H1 (cell line): ENCODE results near the gene STK32C. TPM values are rescaled to one million over a fixed set of nuclear protein-coding genes. Genes with fewer than 3 reads are reported as not detected.

ENCODE experiments used
- CTCF ChIA-PET: fragments of 300-600 bp; sonication (Branson Sonifier 250); formaldehyde crosslinking; loops from one replicate; lab custom pipeline; 2021; ENCODE audit not compliant: partially characterized antibody; lab: Charles Lee
- POLR2A ChIA-PET: fragments of 300-600 bp; sonication (Branson Sonifier 250); formaldehyde crosslinking; loops from one replicate; lab custom pipeline; 2021; ENCODE audit warnings: inconsistent platforms; ENCODE audit not compliant: partially characterized antibody; lab: Charles Lee
- DNase-seq, 2 experiments: peaks; one replicate each; pipeline versions ENCODE4 v3.0.0 to v3.0.0-alpha.2; 2010 to 2022; ENCODE audit warnings: low spot score in 2 of 2, low read depth in 1 of 2, mixed read lengths in 1 of 2
- FAIRE-seq: peaks from 2 replicates; lab custom pipeline; 2011; peaks lifted over from hg19 to GRCh38; lab: Jason Lieb, UNC
- H2AFZ ChIP-seq: 2 replicates; pipeline ENCODE4 v1.8.1; 2012; ENCODE audit warnings: low read length, inconsistent platforms
- H2AK5ac ChIP-seq: 2 replicates; pipeline ENCODE4 v1.6.1; 2013; ENCODE audit warnings: low read depth, low read length
- H2BK120ac ChIP-seq: replicated peaks from 2 replicates; pipeline ENCODE3; 2013; ENCODE audit warnings: low read depth, low read length, inconsistent platforms
- H2BK12ac ChIP-seq: 2 replicates; pipeline ENCODE4 v1.6.1; 2013; ENCODE audit warnings: low read depth, low read length
- H2BK15ac ChIP-seq: 2 replicates; pipeline ENCODE4 v1.6.1; 2013; ENCODE audit warnings: low read length
- H2BK20ac ChIP-seq: 2 replicates; pipeline ENCODE4 v1.6.1; 2013; ENCODE audit warnings: low read length
- H2BK5ac ChIP-seq: 2 replicates; pipeline ENCODE4 v1.6.1; 2013; ENCODE audit warnings: low read depth, low read length
- H3K14ac ChIP-seq: 2 replicates; pipeline ENCODE4 v1.6.1; 2013; ENCODE audit warnings: inconsistent platforms; ENCODE audit not compliant: insufficient read length
- H3K18ac ChIP-seq: 2 replicates; pipeline ENCODE4 v1.6.1; 2013; ENCODE audit warnings: low read length; ENCODE audit errors: extremely low read depth
- H3K23ac ChIP-seq: 2 replicates; pipeline ENCODE4 v1.6.1; 2013; ENCODE audit warnings: inconsistent platforms; ENCODE audit not compliant: insufficient read length
- H3K23me2 ChIP-seq: 2 replicates; pipeline ENCODE4 v1.6.1; 2013; ENCODE audit warnings: low read depth, low read length
- H3K27ac ChIP-seq: 2 replicates; pipeline ENCODE4 v1.6.1; 2011; ENCODE audit warnings: low read depth, low read length, inconsistent platforms
- H3K27me3 ChIP-seq, 4 experiments: replicated peaks in 1 of 4; 1 replicate in 1 of 4; 2 replicates in 3 of 4; pipeline versions ENCODE4 v1.6.1 to v1.8.1; 2011 to 2013; ENCODE audit warnings: low read length in 3 of 4, mild to moderate bottlenecking in 3 of 4, inconsistent platforms in 2 of 4, mixed read lengths in 2 of 4, moderate library complexity in 1 of 4; ENCODE audit not compliant: control insufficient read depth in 3 of 4, insufficient read depth in 3 of 4; ENCODE audit errors: extremely low read depth in 1 of 4
- H3K36me3 ChIP-seq, 4 experiments: 2 replicates each; pipeline versions ENCODE4 v1.6.1 to v1.8.1; 2011 to 2013; ENCODE audit warnings: mild to moderate bottlenecking in 4 of 4, low read length in 3 of 4, moderate library complexity in 2 of 4, control low read depth in 1 of 4, inconsistent platforms in 1 of 4; ENCODE audit not compliant: insufficient read depth in 4 of 4, control insufficient read depth in 2 of 4
- H3K4ac ChIP-seq: replicated peaks from 2 replicates; pipeline ENCODE3; 2013; ENCODE audit warnings: low read length, low read depth, mixed read lengths, inconsistent platforms; ENCODE audit not compliant: insufficient read length
- H3K4me1 ChIP-seq, 4 experiments: replicated peaks in 1 of 4; 1 replicate in 1 of 4; 2 replicates in 3 of 4; pipeline versions ENCODE4 v1.6.1 to v1.8.1; 2011 to 2013; ENCODE audit warnings: low read length in 3 of 4, inconsistent platforms in 2 of 4, mixed read lengths in 1 of 4; ENCODE audit not compliant: insufficient read depth in 4 of 4, control insufficient read depth in 3 of 4
- H3K4me2 ChIP-seq, 2 experiments: 2 replicates each; pipeline versions ENCODE4 v1.6.1 to v1.8.1; 2011 to 2013; ENCODE audit warnings: low read depth in 2 of 2, low read length in 2 of 2, control low read depth in 1 of 2, inconsistent platforms in 1 of 2, mild to moderate bottlenecking in 1 of 2; ENCODE audit not compliant: insufficient read depth in 1 of 2
- H3K4me3 ChIP-seq, 4 experiments: fragments of 200-600, 300-600 bp in 1 of 4; sonication (generic), shearing (Covaris generic), sonication (Bioruptor Twin) in 1 of 4; 2 replicates each; pipeline versions ENCODE4 v1.5.1 to v1.8.1; 2011 to 2016; ENCODE audit warnings: low read length in 4 of 4, low read depth in 3 of 4, control low read depth in 2 of 4, inconsistent platforms in 2 of 4, mild to moderate bottlenecking in 2 of 4, mixed read lengths in 1 of 4, moderate library complexity in 1 of 4; ENCODE audit not compliant: insufficient read depth in 2 of 4; ENCODE audit errors: extremely low read depth in 1 of 4
- H3K56ac ChIP-seq: replicated peaks from 2 replicates; pipeline ENCODE3; 2013; ENCODE audit warnings: low read depth, mild to moderate bottlenecking, mixed read lengths, low read length, inconsistent platforms; ENCODE audit not compliant: insufficient read length
- H3K79me1 ChIP-seq: 2 replicates; pipeline ENCODE4 v1.6.1; 2013; ENCODE audit warnings: low read depth, low read length, control low read depth
- H3K79me2 ChIP-seq, 2 experiments: 2 replicates each; pipeline versions ENCODE4 v1.6.1 to v1.8.1; 2012 to 2013; ENCODE audit warnings: low read length in 2 of 2, mild to moderate bottlenecking in 2 of 2, inconsistent platforms in 1 of 2; ENCODE audit not compliant: insufficient read depth in 2 of 2, control insufficient read depth in 1 of 2
- H3K9ac ChIP-seq, 4 experiments: replicated peaks in 1 of 4; 1 replicate in 1 of 4; 2 replicates in 3 of 4; pipeline versions ENCODE4 v1.6.1 to v1.8.1; 2011 to 2013; ENCODE audit warnings: low read depth in 3 of 4, low read length in 3 of 4, control low read depth in 2 of 4, mild to moderate bottlenecking in 2 of 4, moderate library complexity in 2 of 4, inconsistent platforms in 1 of 4; ENCODE audit errors: extremely low read depth in 1 of 4
- H3K9me3 ChIP-seq, 2 experiments: 2 replicates each; pipeline versions ENCODE4 v1.6.1 to v1.8.1; 2012 to 2013; ENCODE audit warnings: mild to moderate bottlenecking in 2 of 2, moderate library complexity in 2 of 2, control low read depth in 1 of 2, inconsistent platforms in 1 of 2, low read depth in 1 of 2, low read length in 1 of 2, mixed read lengths in 1 of 2; ENCODE audit not compliant: insufficient read depth in 2 of 2
- H4K20me1 ChIP-seq, 2 experiments: replicated peaks in 1 of 2; 2 replicates each; pipeline versions ENCODE3 to v1.8.1; 2011 to 2013; ENCODE audit warnings: inconsistent platforms in 2 of 2, low read length in 2 of 2, mild to moderate bottlenecking in 1 of 2; ENCODE audit not compliant: insufficient read depth in 2 of 2, control insufficient read depth in 1 of 2
- H4K5ac ChIP-seq: 2 replicates; pipeline ENCODE4 v1.6.1; 2013; ENCODE audit warnings: low read length, low read depth, mixed read lengths, inconsistent platforms; ENCODE audit not compliant: insufficient read length
- H4K8ac ChIP-seq: 2 replicates; pipeline ENCODE4 v1.8.0; 2013; ENCODE audit warnings: mild to moderate bottlenecking, moderate library complexity, low read length, inconsistent platforms; ENCODE audit not compliant: insufficient read depth; ENCODE audit errors: extremely low read depth
- H4K91ac ChIP-seq: replicated peaks from 2 replicates; pipeline ENCODE3; 2013; ENCODE audit warnings: low read length, mixed read lengths, inconsistent platforms; ENCODE audit not compliant: insufficient read length
- BACH1 ChIP-seq: IDR thresholded peaks from 2 replicates; pipeline ENCODE4 v1.6.1; 2012; ENCODE audit warnings: low read length, improper control_type of control experiment
- CHD2 ChIP-seq: IDR thresholded peaks from 2 replicates; pipeline ENCODE4 v1.6.1; 2012; ENCODE audit warnings: low read length, improper control_type of control experiment
- HDAC6 ChIP-seq: IDR thresholded peaks from one replicate; pipeline ENCODE4 v1.7.1; 2012; ENCODE audit warnings: low read depth, mild to moderate bottlenecking, inconsistent platforms, low read length, moderate library complexity
- SAP30 ChIP-seq: fragments of 300-600 bp; sonication (generic); IDR thresholded peaks from 2 replicates; pipeline ENCODE4 v1.7.1; 2012; ENCODE audit warnings: low read length, moderate library complexity, mild to moderate bottlenecking, inconsistent platforms; ENCODE audit not compliant: insufficient read depth, insufficient replicate concordance
- SIX5 ChIP-seq: IDR thresholded peaks from 2 replicates; pipeline ENCODE4 v1.6.1; 2011; ENCODE audit warnings: mild to moderate bottlenecking, low read depth, low read length
- SRF ChIP-seq: IDR thresholded peaks from 2 replicates; pipeline ENCODE4 v1.6.1; 2011; ENCODE audit warnings: mild to moderate bottlenecking, low read depth, low read length, moderate library complexity
- WGBS, 2 experiments: shearing (Covaris generic) in 1 of 2; methylation state at CpG; one replicate each; pipeline versions ENCODE4 v1.1.6 to v1.1.7; 2013 to 2015; ENCODE audit warnings: low lambda C conversion rate in 2 of 2, mixed read lengths in 2 of 2, inconsistent platforms in 1 of 2, low coverage in 1 of 2, missing lambda C conversion rate in 1 of 2; ENCODE audit not compliant: insufficient replicate concordance in 2 of 2, insufficient coverage in 1 of 2, insufficient read length in 1 of 2; ENCODE audit errors: extremely low coverage in 1 of 2, missing lambda C conversion rate in 1 of 2; 5-methylcytosine and 5-hydroxymethylcytosine counted together
- polyA plus RNA-seq, 7 experiments: library from polyadenylated mRNA; depleted of rRNA in 3 of 7; stranded (reverse) in 5 of 7; unstranded in 2 of 7; fragments of >200 nt in 5 of 7; fragments of 200-250 nt in 2 of 7; gene quantifications; 1 replicate in 5 of 7; 2 replicates in 1 of 7; 4 replicates in 1 of 7; pipeline versions ENCODE4 v1.2.1 to v1.2.3, GENCODE V29; 2011 to 2013; ENCODE audit warnings: missing spikeins in 2 of 7, mixed read lengths in 2 of 7
- total RNA-seq: library from RNA; stranded (reverse); fragmentation: NEBNext Ultra II Directional; extraction: Animal tissue kit (Norgen Biotek cat#: 25700); gene quantifications from 2 replicates; pipeline ENCODE4 v1.2.1, GENCODE V29; 2021

STK32C gene
- total and polyA plus RNA-seq, 2 of the 8 experiments (the other 6 are each of a cell fraction or from before 2014, with no cell fraction given), result 10.6 to 15.6 TPM

- Histone ChIP-seq H3K4me1 (no peaks in the 10 kb centered on the region), H4K8ac (no peak overlapping the region), H3K79me2 (no peaks in the 10 kb centered on the region), H3K27ac (no peak overlapping the region), H3K27me3 (no peaks in the 10 kb centered on the region), H3K9ac (no peak overlapping the region), H3K23ac (no peak overlapping the region), H3K4me3 (no peak overlapping the region), H3K79me1 (no peaks in the 10 kb centered on the region), H3K56ac (no peak overlapping the region), H3K4ac (no peak overlapping the region), H2BK12ac (no peak overlapping the region), H2BK5ac (no peak overlapping the region), H3K36me3 (no peaks in the 10 kb centered on the region; a peak in 1 of 8 replicates), H2BK120ac (no peak overlapping the region), H3K23me2 (no peaks in the 10 kb centered on the region), H2BK20ac (no peak overlapping the region), H3K4me2 (no peak overlapping the region), H3K14ac (no peak overlapping the region), H4K91ac (no peak overlapping the region), H2BK15ac (no peak overlapping the region), H2AFZ (no peak overlapping the region), H3K9me3 (no peaks in the 10 kb centered on the region), H3K18ac (no peak overlapping the region), H4K5ac (no peak overlapping the region), H2AK5ac (no peak overlapping the region), H4K20me1 (peaks cover 0 to 9% of the 10 kb centered on the region in 2 experiments)
- DNase-seq, result no peak
- POLR2A ChIA-PET, result no interaction called here
- FAIRE-seq, result no peak
- WGBS, 2 experiments, result 90% methylated on average over 27 of the region's 35 CpGs; no CpG with 5 or more reads in 1 of the 2 experiments
- CTCF ChIA-PET, result interaction anchor here (1.0 to 1.1 kb wide), 2 partner anchors 152 to 443 kb away, joined by 3 read pairs; no protein-coding TSS in a partner anchor
- TF ChIP-seq HDAC6 (no peak), BACH1 (no peak), CHD2 (no peak), SIX5 (no peak), SRF (no peak), SAP30 (no peak)
Measured at GRCh38 chr10:132201111-132201969, 106.4 kb downstream of the STK32C start.
